ENCODE measurements around the gene F10.
"Not testable (repeated sequence)": the region's sequence is repeated elsewhere in the genome, so short reads cannot be mapped to it uniquely, and the experiment has no call there.

Gene F10

GRCh38 chr13:113155982-113156655 lies 33.5 kb downstream of the F10 start:
- DNase-seq = no peak

GRCh38 chr13:113157206-113157928 lies 34.8 kb downstream of the F10 start:
- no peak for DNase-seq

- DNase-seq = no peak
Observed at GRCh38 chr13:113157929-113158747, 35.5 kb downstream of the F10 start, which contains the start of gene PROZ. Gene PROZ (plus strand): TSS chr13:113158648. CDS start chr13:113158661, 13 bp downstream.

- no peak for DNase-seq
Observed at GRCh38 chr13:113158946-113159345, 36.3 kb downstream of the F10 start.

- DNase-seq = no peak
Observed at GRCh38 chr13:113159701-113160100, 37.1 kb downstream of the F10 start.

GRCh38 chr13:113160983-113161382 lies 38.4 kb downstream of the F10 start:
- DNase-seq = no peak

GRCh38 chr13:113161433-113161832 lies 38.8 kb downstream of the F10 start:
- DNase-seq = no peak

GRCh38 chr13:113161975-113162374 lies 39.4 kb downstream of the F10 start:
- DNase-seq = not testable (repeated sequence)

GRCh38 chr13:113162783-113163685 lies 40.4 kb downstream of the F10 start:
- no peak for DNase-seq

- no peak for DNase-seq
Observed at GRCh38 chr13:113164492-113164891, 41.9 kb downstream of the F10 start.

- no peak for DNase-seq
Observed at GRCh38 chr13:113166266-113166665, 43.7 kb downstream of the F10 start.

GRCh38 chr13:113166681-113167080 lies 44.1 kb downstream of the F10 start:
- DNase-seq = no peak

- DNase-seq = no peak
Observed at GRCh38 chr13:113167155-113167554, 44.6 kb downstream of the F10 start.

GRCh38 chr13:113167575-113167974 lies 45.0 kb downstream of the F10 start:
- no peak for DNase-seq

GRCh38 chr13:113168211-113168610 lies 45.6 kb downstream of the F10 start:
- DNase-seq = no peak

GRCh38 chr13:113169277-113170272 lies 47.0 kb downstream of the F10 start:
- no peak for DNase-seq

GRCh38 chr13:113170511-113170910 lies 47.9 kb downstream of the F10 start:
- DNase-seq = no peak

GRCh38 chr13:113171250-113172125 lies 48.9 kb downstream of the F10 start:
- DNase-seq = no peak

- DNase-seq = no peak
Observed at GRCh38 chr13:113172419-113172926, 49.9 kb downstream of the F10 start.

GRCh38 chr13:113176280-113176679 lies 53.7 kb downstream of the F10 start:
- no peak for DNase-seq
